B cell (primary cell): Measurements from ENCODE around the gene P3H3. TPM values are rescaled to one million over a fixed set of nuclear protein-coding genes. Genes with fewer than 3 reads are reported as not detected.

Source experiments
- ATAC-seq: fragments of 200-7000 bp; cut with Tn5 transposase; one replicate; pipeline ENCODE4 v1.10.0; 2021; ENCODE audit warnings: low read depth, mild to moderate bottlenecking, moderate number of reproducible peaks, moderate library complexity
- CTCF ChIA-PET: fragments of 350-600 bp; sonication (Branson Sonifier 250); formaldehyde crosslinking; loops from one replicate; lab custom pipeline; 2021; ENCODE audit warnings: antibody characterized with exemption, inconsistent platforms; lab: Charles Lee
- POLR2A ChIA-PET: fragments of 350-600 bp; sonication (Branson Sonifier 250); formaldehyde crosslinking; loops from one replicate; lab custom pipeline; 2021; ENCODE audit warnings: antibody characterized with exemption; lab: Charles Lee
- DNase-seq: peaks from one replicate; pipeline ENCODE4 v3.0.0; 2013
- H2AFZ ChIP-seq: 2 replicates; pipeline ENCODE4 v1.6.1; 2012; ENCODE audit warnings: mild to moderate bottlenecking, low read depth, low read length; ENCODE audit not compliant: insufficient read depth, poor library complexity, severe bottlenecking
- H3K27ac ChIP-seq, 2 donors: 1 replicate in 1 of 2; 2 replicates in 1 of 2; pipeline ENCODE4 v1.5.1; 2012 to 2013; ENCODE audit warnings: low read length in 2 of 2, mild to moderate bottlenecking in 2 of 2, moderate library complexity in 1 of 2
- H3K27me3 ChIP-seq, 4 experiments: fragments of 200-600 bp in 1 of 4; sonication (generic) in 1 of 4; replicated peaks in 1 of 4; 1 replicate in 2 of 4; 2 replicates in 2 of 4; pipeline versions ENCODE4 v1.6.1 to v1.7.0; 2013 to 2016; ENCODE audit warnings: low read length in 3 of 4, mild to moderate bottlenecking in 2 of 4, mixed read lengths in 1 of 4, moderate library complexity in 1 of 4; ENCODE audit not compliant: insufficient read depth in 4 of 4, control insufficient read depth in 3 of 4; ENCODE audit errors: control extremely low read depth in 1 of 4
- H3K36me3 ChIP-seq, 2 experiments: replicated peaks in 1 of 2; 1 replicate in 1 of 2; 2 replicates in 1 of 2; pipeline versions ENCODE4 v1.6.1 to v1.7.1; 2013; ENCODE audit warnings: low read length in 1 of 2; ENCODE audit not compliant: insufficient read depth in 2 of 2, control insufficient read depth in 1 of 2; ENCODE audit errors: control extremely low read depth in 1 of 2, extremely low read depth in 1 of 2
- H3K4me1 ChIP-seq, 2 donors: fragments of 200-600 bp in 1 of 2; sonication (generic) in 1 of 2; 1 replicate in 1 of 2; 2 replicates in 1 of 2; pipeline versions ENCODE4 v1.5.1 to v1.6.1; 2013 to 2017; ENCODE audit warnings: low read length in 2 of 2; ENCODE audit not compliant: control insufficient read depth in 2 of 2, insufficient read depth in 2 of 2
- H3K4me2 ChIP-seq: replicated peaks from 2 replicates; pipeline ENCODE3; 2012; ENCODE audit warnings: mild to moderate bottlenecking, low read depth, low read length; ENCODE audit not compliant: poor library complexity, severe bottlenecking
- H3K4me3 ChIP-seq, 5 experiments: fragments of 200-600 bp in 1 of 5; sonication (generic) in 1 of 5; 1 replicate in 3 of 5; 2 replicates in 2 of 5; pipeline versions ENCODE4 v1.5.1 to v1.7.0; 2011 to 2016; ENCODE audit warnings: low read length in 4 of 5, mild to moderate bottlenecking in 4 of 5, low read depth in 2 of 5, control low read depth in 1 of 5, moderate library complexity in 1 of 5; ENCODE audit not compliant: insufficient read depth in 1 of 5; ENCODE audit errors: control extremely low read depth in 1 of 5, extremely low read depth in 1 of 5
- H3K79me2 ChIP-seq: fragments of 200-600 bp; sonication (generic); one replicate; pipeline ENCODE4 v1.6.0; 2016; ENCODE audit warnings: low read length; ENCODE audit not compliant: control insufficient read depth, insufficient read depth
- H3K9ac ChIP-seq: fragments of 200-600 bp; sonication (generic); 2 replicates; pipeline ENCODE4 v1.6.1; 2017; ENCODE audit warnings: mild to moderate bottlenecking, low read length, moderate library complexity
- H3K9me3 ChIP-seq, 3 donors: one replicate each; pipeline versions ENCODE4 v1.6.1 to v1.7.1; 2013; ENCODE audit warnings: low read length in 2 of 3; ENCODE audit not compliant: control insufficient read depth in 2 of 3, insufficient read depth in 1 of 3; ENCODE audit errors: control extremely low read depth in 1 of 3
- H4K20me1 ChIP-seq: 2 replicates; pipeline ENCODE4 v1.6.0; 2012; ENCODE audit warnings: mild to moderate bottlenecking, low read length; ENCODE audit not compliant: insufficient read depth, control insufficient read depth, poor library complexity, severe bottlenecking
- H3K27ac Mint-ChIP-seq: one replicate; pipeline ENCODE4 v1.8.0; 2021; ENCODE audit warnings: mixed read lengths
- H3K27me3 Mint-ChIP-seq: one replicate; pipeline ENCODE4 v1.8.0; 2021; ENCODE audit warnings: mixed read lengths
- H3K4me1 Mint-ChIP-seq: one replicate; pipeline ENCODE4 v1.8.0; 2021; ENCODE audit warnings: mixed read lengths
- H3K4me3 Mint-ChIP-seq: one replicate; pipeline ENCODE4 v1.8.0; 2021; ENCODE audit warnings: mixed read lengths
- H3K9me3 Mint-ChIP-seq: one replicate; pipeline ENCODE4 v1.8.0; 2022; ENCODE audit warnings: mixed read lengths; ENCODE audit not compliant: insufficient read depth
- CTCF ChIP-seq: fragments of 200-600 bp; IDR thresholded peaks from one replicate; pipeline ENCODE4 v1.8.0; 2022; ENCODE audit warnings: antibody characterized with exemption, mild to moderate bottlenecking
- EZH2 ChIP-seq: IDR thresholded peaks from 2 replicates; pipeline ENCODE4 v1.6.1; 2012; ENCODE audit warnings: borderline replicate concordance, low read depth, mild to moderate bottlenecking, moderate library complexity, low read length; ENCODE audit not compliant: insufficient read depth, poor library complexity, severe bottlenecking
- WGBS: methylation state at CpG from one replicate; pipeline ENCODE4 v1.1.5; 2013; ENCODE audit warnings: missing lambda C conversion rate; ENCODE audit not compliant: insufficient coverage; 5-methylcytosine and 5-hydroxymethylcytosine counted together
- intact Hi-C: fragments of 100-400 bp; cut with micrococcal nuclease; formaldehyde crosslinking; loops from one replicate; pipeline ENCODE4 v1.10.0; 2022
- polyA plus RNA-seq: library from polyadenylated mRNA; depleted of rRNA; stranded (reverse); fragments of >200 nt; gene quantifications from 2 replicates; pipeline ENCODE4 v1.2.3, GENCODE V29; 2012
- total RNA-seq, 2 donors: library from RNA; stranded (reverse); fragments of 120-200 nt in 1 of 2; gene quantifications; 1 replicate in 1 of 2; 2 replicates in 1 of 2; pipeline versions ENCODE4 v1.2.3 to v1.2.4, GENCODE V29; 2013 to 2022

Gene P3H3
- total and polyA plus RNA-seq, 2 donors (not counting 1 experiment from before 2014, with no cell fraction given) = 0.09 TPM; not detected in 1

- ATAC-seq (peak; percentile 35), DNase-seq (peak; percentile 67)
- intact Hi-C loops = no loop called here
- no peaks in the 10 kb centered on the region for H3K79me2 ChIP-seq
- peaks cover 0 to 11% (median 0%) of the 10 kb centered on the region in 3 donors for H3K9me3 ChIP-seq
- peaks cover 0 to 66% (median 34%) of the 10 kb centered on the region in 4 experiments for H3K27me3 ChIP-seq
- peak overlapping the region; percentile 100 for H3K4me2 ChIP-seq
- Mint-ChIP-seq H3K4me1 (peaks cover 21% of the 10 kb centered on the region), H3K27ac (peak overlapping the region; percentile 59), H3K4me3 (peak overlapping the region; percentile 93), H3K9me3 (no peaks in the 10 kb centered on the region), H3K27me3 (peaks cover 76% of the 10 kb centered on the region)
- H3K27ac ChIP-seq = peak overlapping the region in 1 of 2 donors; percentile 41
- peaks cover 23 to 29% of the 10 kb centered on the region in 2 donors for H3K4me1 ChIP-seq
- POLR2A ChIA-PET = interaction anchor here (0.7 to 1.5 kb wide), 3 partner anchors 53 to 105 kb away, joined by 3 to 4 read pairs (median 3); partner anchors contain the start of genes COPS7A and MLF2
- no peak for TF ChIP-seq CTCF
- TF ChIP-seq EZH2 = peak; percentile 99
- H4K20me1 ChIP-seq = peaks cover 11% of the 10 kb centered on the region
- CTCF ChIA-PET = interaction anchor here (0.6 to 1.8 kb wide), 7 partner anchors 10 to 355 kb away, joined by 3 to 5 read pairs (median 4); partner anchors contain the start of genes CDCA3, MLF2, SPSB2 and USP5
- H3K9ac ChIP-seq = peak overlapping the region; percentile 80
- under 1% methylated on average over 71 of the region's 71 CpGs for WGBS
- H3K4me3 ChIP-seq = peak overlapping the region; percentile 26 to 73 (median 58)
- H2AFZ ChIP-seq = peak overlapping the region; percentile 91
- no peaks in the 10 kb centered on the region for H3K36me3 ChIP-seq
These were observed 751 bp downstream of the P3H3 start for GRCh38 chr12:6828781-6829535.
